Left lung (tissue), 10 donors: ENCODE measurements around the gene NBDY. TPM values are rescaled to one million over a fixed set of nuclear protein-coding genes. Genes with fewer than 3 reads are reported as not detected.

Experiments used
- ATAC-seq: fragments of 200-7000 bp; cut with Tn5 transposase; one replicate; pipeline ENCODE4 v1.9.1; 2020; ENCODE audit warnings: moderate library complexity
- DNase-seq, 4 donors: peaks; one replicate each; pipeline ENCODE4 v3.0.0-alpha.2; 2013 to 2020
- H3K27ac ChIP-seq, 2 donors: fragments of 200-600 bp; sonication (generic) in 1 of 2; one replicate each; pipeline versions ENCODE4 v1.5.0 to v1.8.0; 2020 to 2021
- H3K27me3 ChIP-seq, 2 donors: fragments of 200-600 bp; sonication (generic) in 1 of 2; one replicate each; pipeline versions ENCODE4 v1.5.0 to v1.8.0; 2020 to 2021
- H3K36me3 ChIP-seq, 2 donors: fragments of 200-600 bp; sonication (generic) in 1 of 2; one replicate each; pipeline versions ENCODE4 v1.5.0 to v1.8.0; 2020 to 2021
- H3K4me1 ChIP-seq, 2 donors: fragments of 200-600 bp; one replicate each; pipeline ENCODE4 v1.8.0; 2021
- H3K4me3 ChIP-seq, 2 donors: fragments of 200-600 bp; sonication (generic) in 1 of 2; one replicate each; pipeline versions ENCODE4 v1.5.0 to v1.8.0; 2020 to 2021; ENCODE audit warnings: mild to moderate bottlenecking in 1 of 2
- H3K9me3 ChIP-seq, 2 donors: fragments of 200-600 bp; sonication (generic) in 1 of 2; one replicate each; pipeline versions ENCODE4 v1.5.0 to v1.8.0; 2020 to 2021
- CTCF ChIP-seq, 2 donors: fragments of 200-600 bp; sonication (generic) in 1 of 2; IDR thresholded peaks; one replicate each; pipeline versions ENCODE4 v1.5.0 to v1.8.0; 2021; ENCODE audit warnings: antibody characterized with exemption in 2 of 2
- intact Hi-C, 2 donors: fragments of 100-400 bp; cut with DNase I; formaldehyde crosslinking; loops; one replicate each; pipeline versions ENCODE4 v1.11.2 to v1.14.2; 2022
- polyA plus RNA-seq, 6 donors: library from polyadenylated mRNA; unstranded; fragments of 120-200 nt; gene quantifications; one replicate each; pipeline ENCODE4 v1.2.1, GENCODE V29; 2013; ENCODE audit not compliant: insufficient read length in 6 of 6
- total RNA-seq, 2 donors: library from RNA; stranded (reverse); fragmentation: NEBNext Ultra II Directional; extraction: Animal tissue kit (Norgen Biotek cat#: 25700); gene quantifications; one replicate each; pipeline ENCODE4 v1.2.1, GENCODE V29; 2021
- donor health status: DM: no; HTN: yes; CAD: no.
- donor health status: DM: no; HTN: no; CAD: no.

NBDY gene
- total and polyA plus RNA-seq, 8 donors, result 39.5 to 86.4 (median 70.6) TPM

- Histone ChIP-seq H3K9me3 (no peaks in the 10 kb centered on the region), H3K27ac (no peak overlapping the region), H3K4me3 (no peak overlapping the region), H3K4me1 (peaks cover 3 to 13% of the 10 kb centered on the region in 2 donors), H3K27me3 (peaks cover 0 to 8% of the 10 kb centered on the region in 2 donors), H3K36me3 (no peaks in the 10 kb centered on the region)
- intact Hi-C loops, result no loop called here
- no peak for ATAC-seq
- DNase-seq, result no peak
- TF ChIP-seq CTCF (IDR thresholded peaks at IDR 0.05), result no peak
Measured at GRCh38 chrX:56811599-56811998, 82.6 kb downstream of the NBDY start.

GRCh38 chrX:56812515-56813105 lies 83.6 kb downstream of the NBDY start:
- intact Hi-C loops, result no loop called here
- Histone ChIP-seq H3K4me3 (no peak overlapping the region), H3K36me3 (no peaks in the 10 kb centered on the region), H3K4me1 (peaks cover 3 to 13% of the 10 kb centered on the region in 2 donors), H3K27me3 (peaks cover 0 to 5% of the 10 kb centered on the region in 2 donors), H3K27ac (peak overlapping the region in 1 of 2 donors; percentile 66), H3K9me3 (no peaks in the 10 kb centered on the region)
- ATAC-seq (peak; percentile 74), DNase-seq (no peak)
- TF ChIP-seq CTCF (IDR thresholded peaks at IDR 0.05), result no peak

- H3K36me3 ChIP-seq, result no peaks in the 10 kb centered on the region
- intact Hi-C loops, result no loop called here
- peak in 1 of 4 donors; percentile 35 for DNase-seq
- peaks cover 3 to 13% of the 10 kb centered on the region in 2 donors for H3K4me1 ChIP-seq
- no peak overlapping the region for H3K4me3 ChIP-seq
- H3K9me3 ChIP-seq, result no peaks in the 10 kb centered on the region
- H3K27me3 ChIP-seq, result peaks cover 0 to 5% of the 10 kb centered on the region in 2 donors
- ATAC-seq, result peak; percentile 81
- TF ChIP-seq CTCF (IDR thresholded peaks at IDR 0.05), result no peak
- peak overlapping the region in 1 of 2 donors; percentile 66 for H3K27ac ChIP-seq
Measured at GRCh38 chrX:56813318-56813837, 84.3 kb downstream of the NBDY start.

GRCh38 chrX:56817179-56817578 lies 88.1 kb downstream of the NBDY start:
- intact Hi-C loops, result no loop called here
- TF ChIP-seq CTCF (IDR thresholded peaks at IDR 0.05), result no peak
- H3K4me1 ChIP-seq, result peaks cover 3 to 13% of the 10 kb centered on the region in 2 donors
- H3K27ac ChIP-seq, result no peak overlapping the region
- DNase-seq (no peak), ATAC-seq (no peak)
- no peaks in the 10 kb centered on the region for H3K36me3 ChIP-seq
- no peak overlapping the region for H3K4me3 ChIP-seq
- H3K9me3 ChIP-seq, result no peaks in the 10 kb centered on the region
- H3K27me3 ChIP-seq, result no peaks in the 10 kb centered on the region

- Histone ChIP-seq H3K9me3 (peaks cover 2 to 9% of the 10 kb centered on the region in 2 donors), H3K36me3 (no peaks in the 10 kb centered on the region), H3K4me3 (no peak overlapping the region), H3K4me1 (no peaks in the 10 kb centered on the region), H3K27ac (no peak overlapping the region), H3K27me3 (peaks cover 0 to 7% of the 10 kb centered on the region in 2 donors)
- intact Hi-C loops, result no loop called here
- ATAC-seq, result no peak
- no peak for DNase-seq
- no peak for TF ChIP-seq CTCF (IDR thresholded peaks at IDR 0.05)
Measured at GRCh38 chrX:56826020-56826419, 97.0 kb downstream of the NBDY start.
